ENCODE results near the gene FAM217A.

Gene FAM217A

DNA sequence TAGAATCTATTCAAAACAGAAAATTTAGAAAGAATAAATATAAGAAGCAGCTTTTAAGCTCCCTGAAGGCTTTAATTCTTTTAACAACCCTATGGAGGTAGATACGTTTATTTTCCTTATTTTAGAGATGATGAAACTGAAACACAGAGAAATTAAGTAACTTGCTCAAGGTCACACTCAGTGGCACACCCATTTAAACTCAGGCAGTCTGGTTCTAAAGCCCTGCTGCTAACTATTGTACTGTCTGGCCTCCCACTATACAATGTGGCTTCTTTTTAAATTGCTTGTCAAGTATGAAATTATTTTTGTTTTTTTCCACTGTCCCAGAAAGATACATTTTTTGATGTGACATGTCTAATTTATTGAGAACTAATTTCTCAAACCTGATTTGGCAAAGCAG lies 55.7 kb downstream of the FAM217A start:
- DNase-seq (ENCODE audit: extremely low read depth in 1 of 2, low read depth in 1 of 2), result no peak

DNA sequence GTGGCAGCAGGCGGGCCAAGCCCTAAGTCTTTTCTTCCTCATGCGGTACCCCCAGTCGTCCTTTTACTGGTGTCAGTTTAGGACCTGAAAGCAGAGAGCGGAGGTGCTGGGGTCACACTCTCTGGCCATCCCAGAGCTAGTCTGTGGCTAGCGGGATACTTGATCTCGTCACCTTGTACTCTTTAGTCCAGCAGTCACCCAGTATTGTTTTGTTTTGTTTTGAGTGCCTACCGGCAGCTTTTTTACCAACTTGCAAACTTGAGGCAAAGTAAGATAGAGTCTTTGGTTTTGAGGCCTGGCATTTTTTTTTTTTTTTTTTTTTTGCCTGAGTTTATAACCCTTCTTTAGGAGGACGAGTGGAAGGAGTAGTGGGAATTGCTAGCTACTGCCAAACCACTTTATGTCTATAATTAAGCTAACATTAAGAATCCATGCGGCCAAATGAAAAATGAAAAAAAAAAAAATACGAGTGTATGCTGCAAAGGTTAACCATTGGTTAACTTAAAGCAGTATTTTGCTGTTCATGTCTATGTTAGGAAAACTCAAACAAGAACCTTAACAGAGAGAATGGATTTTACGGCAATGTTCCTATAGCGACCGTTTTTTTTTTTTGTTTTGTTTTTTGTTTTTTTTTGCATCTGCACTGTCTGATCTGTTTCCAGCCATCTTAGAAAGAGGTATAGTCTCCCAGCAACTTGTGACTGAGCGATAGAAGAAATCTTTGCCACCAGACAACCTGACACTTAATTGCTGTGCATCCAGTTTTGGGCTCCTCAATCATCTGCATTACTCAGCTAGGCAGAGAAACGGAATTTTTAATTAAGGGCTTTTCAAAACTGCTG lies 56.9 kb downstream of the FAM217A start:
- DNase-seq (ENCODE audit: extremely low read depth in 1 of 2, low read depth in 1 of 2), result no peak

DNA sequence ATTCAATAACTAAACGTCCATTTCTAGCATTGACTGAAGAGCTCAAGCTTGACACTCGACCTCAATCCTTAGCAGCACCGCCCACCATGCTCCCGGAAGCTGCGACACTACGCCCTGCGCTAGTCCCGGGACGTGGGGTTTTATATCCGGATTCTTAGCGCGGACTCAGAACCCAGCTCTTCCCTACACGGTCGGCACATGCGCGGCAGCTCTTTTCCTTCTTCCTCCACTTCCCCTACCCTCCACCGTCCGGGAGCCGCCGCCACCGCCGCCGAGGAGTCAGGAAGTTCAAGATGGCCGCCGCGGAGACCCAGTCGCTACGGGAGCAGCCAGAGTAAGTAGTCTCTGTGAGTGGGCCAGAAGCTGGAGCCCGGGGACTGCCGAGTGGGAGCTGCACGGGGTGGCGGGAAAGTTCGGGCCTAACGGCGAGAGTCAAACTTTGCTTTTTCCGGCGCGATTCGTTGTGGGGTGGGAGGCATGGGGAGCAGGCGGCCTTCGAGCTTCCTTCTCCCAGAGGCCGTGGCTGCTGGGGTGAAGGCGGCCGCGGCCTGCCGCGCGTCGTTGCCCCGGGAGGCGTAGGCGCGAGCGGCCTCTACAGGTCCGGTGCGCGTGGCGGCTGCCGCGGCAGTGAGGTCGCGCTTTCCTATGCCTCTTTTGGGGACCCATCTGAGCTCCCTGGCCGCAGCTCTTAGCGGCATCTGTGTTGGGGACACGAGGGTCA lies 57.6 kb downstream of the FAM217A start:
- DNase-seq (ENCODE audit: extremely low read depth in 1 of 2, low read depth in 1 of 2), result peak; percentile 71 to 92

- no peak for DNase-seq (ENCODE audit: extremely low read depth in 1 of 2, low read depth in 1 of 2)
These were observed 58.2 kb downstream of the FAM217A start for GRCh38 chr6:4020822-4021132.

GRCh38 chr6:4018924-4019236 lies 60.1 kb downstream of the FAM217A start:
- no peak for DNase-seq (ENCODE audit: extremely low read depth in 1 of 2, low read depth in 1 of 2)

Measured in stimulated activated CD8-positive, alpha-beta memory T cell treated with anti-CD3 and anti-CD28 coated beads, Interleukin-7, amount 100 ng/mL, for 48 hours (primary cell).